Measurements from ENCODE around the gene GJA3. TPM values are rescaled to one million over a fixed set of nuclear protein-coding genes. Genes with fewer than 3 reads are reported as not detected.
A peak's percentile ranks its signal among the peaks of the same experiment; 100 is the strongest.

GJA3 gene
- total RNA-seq, 1 experiment from 2014 or later = 0.15 TPM

DNA sequence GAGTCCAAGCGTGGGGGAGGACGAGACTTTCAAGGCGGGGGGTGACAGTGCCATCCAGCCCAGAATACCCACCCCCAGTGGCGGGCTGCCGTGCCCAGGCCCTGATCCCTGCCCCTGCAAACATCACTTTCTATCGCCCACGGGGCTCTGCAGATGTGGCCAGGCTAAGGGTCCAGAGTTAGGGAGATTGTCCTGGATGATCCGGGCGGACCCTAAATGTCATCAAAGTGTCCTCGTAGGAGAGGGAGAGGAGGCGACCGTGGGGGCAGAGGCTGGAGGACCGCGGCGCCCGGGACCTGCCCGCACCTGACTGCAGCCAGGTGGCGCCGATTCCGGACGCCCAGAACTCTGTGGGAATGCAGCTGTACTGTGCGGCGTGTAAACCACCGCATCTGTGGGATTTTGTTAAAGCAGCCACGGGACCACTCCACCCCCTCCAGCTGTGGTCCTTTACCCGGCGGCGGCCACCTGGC, 32.4 kb downstream of the GJA3 start:
- H3F3A ChIP-seq (ENCODE audit: insufficient read depth, low read depth) = peaks cover 7% of the 10 kb centered on the region; the same call in 1 of the 2 replicates
- no peaks in the 10 kb centered on the region for H3K9me3 ChIP-seq (ENCODE audit: insufficient read depth, low read depth)
- BruUV-seq (replicated peaks) = no TSS peak
- CTCF ChIA-PET = interaction anchor here (0.7 kb wide), 1 partner anchor 57 kb away, joined by 7 read pairs; no protein-coding TSS in a partner anchor
- H3K27me3 ChIP-seq (ENCODE audit: insufficient read depth, low read depth) = no peaks in the 10 kb centered on the region
- H3K4me2 ChIP-seq = peak overlapping the region; percentile 98
- intact Hi-C loops (cut with micrococcal nuclease; ENCODE audit: unreplicated experiment) = loop anchor here (5.0 to 10.0 kb wide), 2 partner anchors 34 to 524 kb away; partner anchors contain the start of gene GJA3
- TF ChIP-seq, protein P1, sequence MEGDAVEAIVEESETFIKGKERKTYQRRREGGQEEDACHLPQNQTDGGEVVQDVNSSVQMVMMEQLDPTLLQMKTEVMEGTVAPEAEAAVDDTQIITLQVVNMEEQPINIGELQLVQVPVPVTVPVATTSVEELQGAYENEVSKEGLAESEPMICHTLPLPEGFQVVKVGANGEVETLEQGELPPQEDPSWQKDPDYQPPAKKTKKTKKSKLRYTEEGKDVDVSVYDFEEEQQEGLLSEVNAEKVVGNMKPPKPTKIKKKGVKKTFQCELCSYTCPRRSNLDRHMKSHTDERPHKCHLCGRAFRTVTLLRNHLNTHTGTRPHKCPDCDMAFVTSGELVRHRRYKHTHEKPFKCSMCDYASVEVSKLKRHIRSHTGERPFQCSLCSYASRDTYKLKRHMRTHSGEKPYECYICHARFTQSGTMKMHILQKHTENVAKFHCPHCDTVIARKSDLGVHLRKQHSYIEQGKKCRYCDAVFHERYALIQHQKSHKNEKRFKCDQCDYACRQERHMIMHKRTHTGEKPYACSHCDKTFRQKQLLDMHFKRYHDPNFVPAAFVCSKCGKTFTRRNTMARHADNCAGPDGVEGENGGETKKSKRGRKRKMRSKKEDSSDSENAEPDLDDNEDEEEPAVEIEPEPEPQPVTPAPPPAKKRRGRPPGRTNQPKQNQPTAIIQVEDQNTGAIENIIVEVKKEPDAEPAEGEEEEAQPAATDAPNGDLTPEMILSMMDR (conservative IDR thresholded peaks at IDR 0.05) = peak; percentile 49
- TF ChIP-seq EZH2 (IDR thresholded peaks at IDR 0.05; ENCODE audit: low read depth) = no peak
- H2AFZ ChIP-seq = peak overlapping the region; percentile 99
- no peaks in the 10 kb centered on the region for H3K9me2 ChIP-seq (ENCODE audit: insufficient read depth)
- H3K4me3 ChIP-seq = peak overlapping the region; percentile 72
- no peaks in the 10 kb centered on the region for H3K36me3 ChIP-seq (ENCODE audit: low read depth)
- no peaks in the 10 kb centered on the region for H4K20me1 ChIP-seq (ENCODE audit: insufficient read depth)
- H3K79me2 ChIP-seq (ENCODE audit: low read depth) = no peaks in the 10 kb centered on the region
- POLR2A ChIA-PET (ENCODE audit: unreplicated experiment) = interaction anchor here (0.6 kb wide), 1 partner anchor 43 kb away, joined by 3 read pairs; no protein-coding TSS in a partner anchor
- peak in 1 of 2 experiments; percentile 17 for DNase-seq
- H3K27ac ChIP-seq = peak overlapping the region; percentile 65; the same call in 1 of the 2 replicates
- H3K4me1 ChIP-seq (replicated peaks; ENCODE audit: insufficient read depth) = 0 out of 2 replicates have a peak, but pooled peaks cover 10% of the 10 kb centered on the region

DNA sequence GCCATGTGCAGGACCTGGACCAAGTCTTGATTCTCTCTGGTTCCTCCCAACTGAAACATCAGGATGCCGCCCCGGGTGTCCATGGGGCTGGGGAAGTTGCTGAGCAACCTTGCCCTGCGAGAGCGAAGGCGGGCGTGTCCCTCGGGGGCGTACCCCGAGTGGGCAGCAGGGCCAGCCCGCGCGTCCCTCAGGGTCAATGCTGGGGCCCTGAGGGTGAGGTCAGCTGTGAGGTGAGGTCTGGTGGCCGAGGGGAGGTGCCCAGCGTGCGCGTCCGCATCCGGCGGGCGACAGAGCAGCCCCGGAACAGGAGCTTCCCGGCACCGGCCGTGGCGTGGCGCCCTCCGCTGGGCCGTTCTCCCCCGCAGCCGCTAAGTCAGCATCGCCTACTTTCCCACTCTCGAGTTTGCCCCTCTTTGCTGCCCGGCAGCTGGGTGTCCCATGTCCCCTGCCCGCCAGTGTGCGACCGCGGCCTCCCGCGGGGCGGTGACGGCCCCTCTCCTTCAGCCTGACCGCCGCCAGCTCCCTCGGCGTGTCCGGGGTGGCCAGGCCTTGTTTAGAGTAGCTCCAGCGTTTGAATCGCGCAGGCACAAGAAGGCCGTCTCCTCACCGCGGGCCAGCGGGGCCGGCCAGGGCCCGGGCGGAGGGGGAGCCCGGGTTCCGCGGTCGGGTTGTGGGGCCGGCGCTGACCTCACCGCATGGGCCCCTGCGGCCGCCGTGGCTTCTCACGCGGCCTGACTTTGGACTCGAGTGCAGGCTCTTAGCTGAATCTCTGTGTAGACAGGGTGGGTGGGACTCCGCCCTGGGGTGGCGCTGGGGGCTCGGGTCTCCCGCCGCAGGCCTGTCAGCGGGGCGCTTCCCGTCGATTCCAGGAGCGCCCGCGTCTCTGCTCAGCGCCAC, 33.0 kb downstream of the GJA3 start:
- Histone ChIP-seq H3K27ac (peak overlapping the region; percentile 65), H2AFZ (peak overlapping the region; percentile 99), H3F3A (ENCODE audit: insufficient read depth, low read depth) (peaks cover 7% of the 10 kb centered on the region; the same call in 1 of the 2 replicates), H3K27me3 (ENCODE audit: insufficient read depth, low read depth) (no peaks in the 10 kb centered on the region), H3K9me2 (ENCODE audit: insufficient read depth) (no peaks in the 10 kb centered on the region), H4K20me1 (ENCODE audit: insufficient read depth) (no peaks in the 10 kb centered on the region), H3K9me3 (ENCODE audit: insufficient read depth, low read depth) (no peaks in the 10 kb centered on the region), H3K79me2 (ENCODE audit: low read depth) (no peaks in the 10 kb centered on the region), H3K36me3 (ENCODE audit: low read depth) (no peaks in the 10 kb centered on the region), H3K4me2 (peak overlapping the region; percentile 98), H3K4me1 (replicated peaks; ENCODE audit: insufficient read depth) (0 out of 2 replicates have a peak, but pooled peaks cover 10% of the 10 kb centered on the region), H3K4me3 (peak overlapping the region; percentile 72)
- BruUV-seq (replicated peaks) = TSS peak; percentile 50
- CTCF ChIA-PET = interaction anchor here (0.6 to 1.6 kb wide), 3 partner anchors 9 to 141 kb away, joined by 7 to 8 read pairs (median 7); no protein-coding TSS in a partner anchor
- intact Hi-C loops (cut with micrococcal nuclease; ENCODE audit: unreplicated experiment) = loop anchor here (5.0 to 10.0 kb wide), 2 partner anchors 34 to 523 kb away; partner anchors contain the start of gene GJA3
- POLR2A ChIA-PET (ENCODE audit: unreplicated experiment) = interaction anchor here (0.6 to 1.0 kb wide), 2 partner anchors 9 to 44 kb away, joined by 3 to 6 read pairs; no protein-coding TSS in a partner anchor
- peak; percentile 57 to 62 for DNase-seq
- no peak for TF ChIP-seq EZH2 (IDR thresholded peaks at IDR 0.05; ENCODE audit: low read depth)
- TF ChIP-seq, protein P1 (conservative IDR thresholded peaks at IDR 0.05) = peak; percentile 43; the same call in 1 of the 2 replicates

DNA sequence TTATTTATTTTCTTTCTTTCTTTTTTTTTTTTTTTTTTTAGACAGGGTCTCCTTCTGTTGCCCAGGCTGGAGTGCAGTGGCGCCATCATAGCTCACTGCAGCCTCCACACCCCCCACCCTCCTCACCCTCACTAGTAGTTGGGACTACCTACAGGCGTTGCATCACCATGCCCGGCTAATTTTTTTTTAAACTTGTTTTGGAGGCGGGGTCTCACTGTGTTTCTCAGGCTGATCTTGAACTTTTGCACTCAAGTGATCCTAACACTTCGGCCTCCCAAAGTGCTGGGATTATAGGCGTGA, 33.6 kb downstream of the GJA3 start:
- intact Hi-C loops (cut with micrococcal nuclease; ENCODE audit: unreplicated experiment) = loop anchor here (5.0 to 10.0 kb wide), 2 partner anchors 35 to 522 kb away; partner anchors contain the start of gene GJA3
- H3K4me3 ChIP-seq = peak overlapping the region; percentile 72
- POLR2A ChIA-PET (ENCODE audit: unreplicated experiment) = interaction anchor here (0.6 to 1.0 kb wide), 2 partner anchors 8 to 58 kb away, joined by 4 to 6 read pairs; no protein-coding TSS in a partner anchor

More for the DNA sequence above, 33.6 kb downstream of the GJA3 start:
- Histone ChIP-seq H3K36me3 (ENCODE audit: low read depth) (no peaks in the 10 kb centered on the region), H3K27ac (peak overlapping the region; percentile 65), H3K4me2 (peak overlapping the region; percentile 98), H3K79me2 (ENCODE audit: low read depth) (no peaks in the 10 kb centered on the region), H3K27me3 (ENCODE audit: insufficient read depth, low read depth) (no peaks in the 10 kb centered on the region), H3K9me3 (ENCODE audit: insufficient read depth, low read depth) (no peaks in the 10 kb centered on the region), H3K4me1 (replicated peaks; ENCODE audit: insufficient read depth) (peaks cover 10% of the 10 kb centered on the region; the same call in 1 of the 2 replicates), H3F3A (ENCODE audit: insufficient read depth, low read depth) (peaks cover 7% of the 10 kb centered on the region; the same call in 1 of the 2 replicates), H4K20me1 (ENCODE audit: insufficient read depth) (no peaks in the 10 kb centered on the region), H2AFZ (peak overlapping the region; percentile 99), H3K9me2 (ENCODE audit: insufficient read depth) (no peaks in the 10 kb centered on the region)
- CTCF ChIA-PET = interaction anchor here (1.6 kb wide), 1 partner anchor 9 kb away, joined by 8 read pairs; no protein-coding TSS in a partner anchor
- no peak for DNase-seq
- BruUV-seq (replicated peaks) = no TSS peak
- TF ChIP-seq, protein P1 (conservative IDR thresholded peaks at IDR 0.05) = no peak
- no peak for TF ChIP-seq EZH2 (IDR thresholded peaks at IDR 0.05; ENCODE audit: low read depth)

Data from PC-9 (cell line).